Loucy (cell line): ENCODE data around the gene SLC16A8.

Source experiments
- EZH2phosphoT487 ChIP-seq: fragments of 200-600 bp; IDR thresholded peaks from 2 replicates; pipeline ENCODE4 v1.6.1; 2018; ENCODE audit warnings: antibody characterized with exemption, mild to moderate bottlenecking, moderate library complexity, borderline replicate concordance
- TF ChIP-seq, protein P1 (sequence below): fragments of 200-600 bp; sonication (generic); conservative IDR thresholded peaks from 2 replicates; pipeline ENCODE4 v1.5.1; 2014; ENCODE audit warnings: mild to moderate bottlenecking, antibody characterized with exemption, low read length

DNA sequence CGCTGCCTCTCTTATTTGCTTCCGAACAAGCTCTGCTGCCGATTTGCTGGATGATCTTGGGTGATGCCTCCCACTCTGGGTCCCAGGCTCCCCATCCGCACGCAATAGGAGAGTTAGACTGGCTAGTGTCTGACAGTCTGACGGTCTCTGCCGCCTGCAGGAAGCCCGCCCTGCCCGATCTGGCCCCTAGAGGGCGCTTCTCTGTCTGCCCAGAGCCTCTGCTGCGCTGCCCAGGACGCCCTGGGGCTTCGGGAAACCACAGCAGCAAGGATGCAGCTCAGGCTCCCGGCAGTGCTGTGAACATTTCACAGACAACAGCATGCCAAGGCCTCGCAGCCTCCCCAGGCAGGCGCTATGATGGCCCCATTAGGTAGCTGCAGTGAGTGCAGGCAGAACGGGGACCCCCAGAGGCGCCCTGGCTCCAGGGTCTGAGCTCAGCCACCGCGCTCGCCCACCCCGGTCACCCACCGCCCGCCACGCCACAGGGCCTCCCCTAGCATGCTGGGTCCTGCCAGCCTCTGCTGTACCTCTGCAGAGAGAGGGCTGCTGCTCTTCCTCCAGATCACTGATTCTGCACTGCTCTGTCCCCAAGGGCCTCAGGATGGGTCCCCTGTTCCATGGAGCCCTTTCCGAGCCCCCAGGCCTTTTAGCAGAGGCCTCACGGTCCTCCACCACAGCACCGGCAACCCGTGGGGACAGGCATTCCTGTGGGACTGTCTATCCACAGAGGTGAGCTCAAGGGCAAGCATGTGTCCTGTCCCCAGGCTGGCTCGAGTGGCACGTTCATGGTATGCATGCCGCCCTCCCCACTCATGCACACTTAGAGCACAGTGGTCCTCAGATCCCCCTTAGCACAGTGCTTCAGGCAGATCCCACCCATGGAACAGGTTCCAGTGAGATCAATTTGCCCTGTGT lies 30.8 kb upstream of the SLC16A8 start:
- TF ChIP-seq, protein P1, sequence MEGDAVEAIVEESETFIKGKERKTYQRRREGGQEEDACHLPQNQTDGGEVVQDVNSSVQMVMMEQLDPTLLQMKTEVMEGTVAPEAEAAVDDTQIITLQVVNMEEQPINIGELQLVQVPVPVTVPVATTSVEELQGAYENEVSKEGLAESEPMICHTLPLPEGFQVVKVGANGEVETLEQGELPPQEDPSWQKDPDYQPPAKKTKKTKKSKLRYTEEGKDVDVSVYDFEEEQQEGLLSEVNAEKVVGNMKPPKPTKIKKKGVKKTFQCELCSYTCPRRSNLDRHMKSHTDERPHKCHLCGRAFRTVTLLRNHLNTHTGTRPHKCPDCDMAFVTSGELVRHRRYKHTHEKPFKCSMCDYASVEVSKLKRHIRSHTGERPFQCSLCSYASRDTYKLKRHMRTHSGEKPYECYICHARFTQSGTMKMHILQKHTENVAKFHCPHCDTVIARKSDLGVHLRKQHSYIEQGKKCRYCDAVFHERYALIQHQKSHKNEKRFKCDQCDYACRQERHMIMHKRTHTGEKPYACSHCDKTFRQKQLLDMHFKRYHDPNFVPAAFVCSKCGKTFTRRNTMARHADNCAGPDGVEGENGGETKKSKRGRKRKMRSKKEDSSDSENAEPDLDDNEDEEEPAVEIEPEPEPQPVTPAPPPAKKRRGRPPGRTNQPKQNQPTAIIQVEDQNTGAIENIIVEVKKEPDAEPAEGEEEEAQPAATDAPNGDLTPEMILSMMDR = peak; percentile 85
- TF ChIP-seq EZH2phosphoT487 = no peak
